Immature natural killer cell (primary cell): Measurements from ENCODE around the gene NKD1. TPM values are rescaled to one million over a fixed set of nuclear protein-coding genes. Genes with fewer than 3 reads are reported as not detected.

Experiments used
- DNase-seq, 3 donors: peaks; one replicate each; pipeline ENCODE4 v3.0.0; 2022; ENCODE audit warnings: mixed read lengths in 1 of 3
- H3K27ac Mint-ChIP-seq, 6 donors: one replicate each; pipeline ENCODE4 v1.8.0; 2020; ENCODE audit warnings: mixed read lengths in 6 of 6, mild to moderate bottlenecking in 5 of 6, inconsistent platforms in 4 of 6, moderate library complexity in 3 of 6
- H3K27me3 Mint-ChIP-seq, 3 donors: one replicate each; pipeline ENCODE4 v1.8.0; 2020 to 2021; ENCODE audit warnings: low read depth in 3 of 3, mild to moderate bottlenecking in 3 of 3, mixed read lengths in 3 of 3, moderate library complexity in 3 of 3, inconsistent platforms in 1 of 3
- H3K36me3 Mint-ChIP-seq, 3 donors: one replicate each; pipeline ENCODE4 v1.8.0; 2020; ENCODE audit warnings: mixed read lengths in 3 of 3, inconsistent platforms in 2 of 3, mild to moderate bottlenecking in 2 of 3
- H3K4me1 Mint-ChIP-seq, 2 donors: one replicate each; pipeline ENCODE4 v1.8.0; 2020; ENCODE audit warnings: inconsistent platforms in 2 of 2, mild to moderate bottlenecking in 2 of 2, mixed read lengths in 2 of 2, moderate library complexity in 1 of 2
- H3K4me3 Mint-ChIP-seq, 5 donors: one replicate each; pipeline ENCODE4 v1.8.0; 2020; ENCODE audit warnings: mild to moderate bottlenecking in 5 of 5, mixed read lengths in 5 of 5, inconsistent platforms in 3 of 5, moderate library complexity in 3 of 5
- H3K9me3 Mint-ChIP-seq, 6 donors: one replicate each; pipeline ENCODE4 v1.8.0; 2020; ENCODE audit warnings: mild to moderate bottlenecking in 6 of 6, mixed read lengths in 6 of 6, inconsistent platforms in 4 of 6, moderate library complexity in 3 of 6
- polyA plus RNA-seq, 3 donors: library from polyadenylated mRNA; unstranded; fragments of 300-500 nt; fragmentation: Illumina TruSeq; gene quantifications; one replicate each; pipeline ENCODE4 v1.2.3, GENCODE V29; 2021

NKD1 gene
- polyA plus RNA-seq, 3 donors from 2014 or later: not detected

GRCh38 chr16:50600582-50601283 is 52.5 kb downstream of the NKD1 start:
- Mint-ChIP-seq H3K9me3 (no peaks in the 10 kb centered on the region), H3K27me3 (peaks cover 0 to 3% (median 0%) of the 10 kb centered on the region in 3 donors), H3K27ac (no peak overlapping the region), H3K4me1 (peaks cover 4 to 5% of the 10 kb centered on the region in 2 donors), H3K36me3 (no peaks in the 10 kb centered on the region), H3K4me3 (no peak overlapping the region)
- DNase-seq: no peak

- no peaks in the 10 kb centered on the region for H3K36me3 Mint-ChIP-seq
- H3K4me3 Mint-ChIP-seq: no peak overlapping the region
- no peak overlapping the region for H3K27ac Mint-ChIP-seq
- H3K9me3 Mint-ChIP-seq: no peaks in the 10 kb centered on the region
- H3K4me1 Mint-ChIP-seq: peaks cover 0 to 4% of the 10 kb centered on the region in 2 donors
- peaks cover 0 to 3% (median 0%) of the 10 kb centered on the region in 3 donors for H3K27me3 Mint-ChIP-seq
- no peak for DNase-seq
These were observed 53.1 kb downstream of the NKD1 start for GRCh38 chr16:50601341-50601740.

- no peak for DNase-seq
- H3K36me3 Mint-ChIP-seq: no peaks in the 10 kb centered on the region
- peaks cover 0 to 4% (median 0%) of the 10 kb centered on the region in 3 donors for H3K27me3 Mint-ChIP-seq
- no peak overlapping the region for H3K4me3 Mint-ChIP-seq
- H3K27ac Mint-ChIP-seq: no peak overlapping the region
- peaks cover 0 to 4% of the 10 kb centered on the region in 2 donors for H3K4me1 Mint-ChIP-seq
- no peaks in the 10 kb centered on the region for H3K9me3 Mint-ChIP-seq
These were observed 53.9 kb downstream of the NKD1 start for GRCh38 chr16:50602126-50602525.

- peaks cover 0 to 4% (median 0%) of the 10 kb centered on the region in 3 donors for H3K27me3 Mint-ChIP-seq
- no peaks in the 10 kb centered on the region for H3K9me3 Mint-ChIP-seq
- H3K4me3 Mint-ChIP-seq: no peak overlapping the region
- no peak for DNase-seq
- H3K4me1 Mint-ChIP-seq: peaks cover 0 to 4% of the 10 kb centered on the region in 2 donors
- H3K27ac Mint-ChIP-seq: no peak overlapping the region
- H3K36me3 Mint-ChIP-seq: no peaks in the 10 kb centered on the region
These were observed 54.5 kb downstream of the NKD1 start for GRCh38 chr16:50602531-50603205.

- peaks cover 0 to 4% of the 10 kb centered on the region in 2 donors for H3K4me1 Mint-ChIP-seq
- no peaks in the 10 kb centered on the region for H3K36me3 Mint-ChIP-seq
- H3K27ac Mint-ChIP-seq: no peak overlapping the region
- H3K4me3 Mint-ChIP-seq: no peak overlapping the region
- H3K9me3 Mint-ChIP-seq: no peaks in the 10 kb centered on the region
- H3K27me3 Mint-ChIP-seq: peaks cover 0 to 4% (median 0%) of the 10 kb centered on the region in 3 donors
- DNase-seq: no peak
These were observed 55.2 kb downstream of the NKD1 start for GRCh38 chr16:50603206-50604064.

- no peak for DNase-seq
- Mint-ChIP-seq H3K4me3 (no peak overlapping the region), H3K27ac (no peak overlapping the region), H3K9me3 (no peaks in the 10 kb centered on the region), H3K4me1 (peaks cover 0 to 4% of the 10 kb centered on the region in 2 donors), H3K27me3 (peaks cover 0 to 4% (median 0%) of the 10 kb centered on the region in 3 donors), H3K36me3 (no peaks in the 10 kb centered on the region)
These were observed 55.8 kb downstream of the NKD1 start for GRCh38 chr16:50604065-50604418.

GRCh38 chr16:50604610-50605009 is 56.4 kb downstream of the NKD1 start:
- H3K4me1 Mint-ChIP-seq: peaks cover 0 to 4% of the 10 kb centered on the region in 2 donors
- no peaks in the 10 kb centered on the region for H3K9me3 Mint-ChIP-seq
- H3K27me3 Mint-ChIP-seq: peaks cover 0 to 4% (median 2%) of the 10 kb centered on the region in 3 donors
- no peaks in the 10 kb centered on the region for H3K36me3 Mint-ChIP-seq
- no peak overlapping the region for H3K4me3 Mint-ChIP-seq
- H3K27ac Mint-ChIP-seq: no peak overlapping the region
- no peak for DNase-seq

- no peaks in the 10 kb centered on the region for H3K9me3 Mint-ChIP-seq
- no peaks in the 10 kb centered on the region for H3K36me3 Mint-ChIP-seq
- peaks cover 0 to 4% (median 2%) of the 10 kb centered on the region in 3 donors for H3K27me3 Mint-ChIP-seq
- no peak overlapping the region for H3K4me3 Mint-ChIP-seq
- DNase-seq: no peak
- H3K4me1 Mint-ChIP-seq: peaks cover 0 to 4% of the 10 kb centered on the region in 2 donors
- H3K27ac Mint-ChIP-seq: no peak overlapping the region
These were observed 57.7 kb downstream of the NKD1 start for GRCh38 chr16:50605733-50606430.

- no peak overlapping the region for H3K27ac Mint-ChIP-seq
- H3K27me3 Mint-ChIP-seq: peaks cover 0 to 4% (median 2%) of the 10 kb centered on the region in 3 donors
- H3K36me3 Mint-ChIP-seq: no peaks in the 10 kb centered on the region
- DNase-seq: no peak
- H3K9me3 Mint-ChIP-seq: no peaks in the 10 kb centered on the region
- H3K4me1 Mint-ChIP-seq: peaks cover 0 to 4% of the 10 kb centered on the region in 2 donors
- H3K4me3 Mint-ChIP-seq: no peak overlapping the region
These were observed 58.3 kb downstream of the NKD1 start for GRCh38 chr16:50606431-50607050.

- H3K9me3 Mint-ChIP-seq: no peaks in the 10 kb centered on the region
- no peak overlapping the region for H3K27ac Mint-ChIP-seq
- H3K4me1 Mint-ChIP-seq: peaks cover 0 to 4% of the 10 kb centered on the region in 2 donors
- no peak for DNase-seq
- H3K4me3 Mint-ChIP-seq: no peak overlapping the region
- peaks cover 0 to 4% (median 2%) of the 10 kb centered on the region in 3 donors for H3K27me3 Mint-ChIP-seq
- no peaks in the 10 kb centered on the region for H3K36me3 Mint-ChIP-seq
These were observed 58.8 kb downstream of the NKD1 start for GRCh38 chr16:50607051-50607431.

- peaks cover 0 to 4% (median 2%) of the 10 kb centered on the region in 3 donors for H3K27me3 Mint-ChIP-seq
- H3K36me3 Mint-ChIP-seq: no peaks in the 10 kb centered on the region
- H3K4me3 Mint-ChIP-seq: no peak overlapping the region
- H3K27ac Mint-ChIP-seq: no peak overlapping the region
- H3K9me3 Mint-ChIP-seq: no peaks in the 10 kb centered on the region
- DNase-seq: no peak
- peaks cover 0 to 3% of the 10 kb centered on the region in 2 donors for H3K4me1 Mint-ChIP-seq
These were observed 59.3 kb downstream of the NKD1 start for GRCh38 chr16:50607447-50607846.

GRCh38 chr16:50607970-50608557 is 59.9 kb downstream of the NKD1 start:
- DNase-seq: no peak
- H3K27me3 Mint-ChIP-seq: peaks cover 0 to 4% (median 4%) of the 10 kb centered on the region in 3 donors
- H3K4me3 Mint-ChIP-seq: no peak overlapping the region
- H3K4me1 Mint-ChIP-seq: no peaks in the 10 kb centered on the region
- no peak overlapping the region for H3K27ac Mint-ChIP-seq
- H3K9me3 Mint-ChIP-seq: no peaks in the 10 kb centered on the region
- no peaks in the 10 kb centered on the region for H3K36me3 Mint-ChIP-seq

GRCh38 chr16:50609049-50609448 is 60.9 kb downstream of the NKD1 start:
- H3K27me3 Mint-ChIP-seq: peaks cover 3 to 4% (median 4%) of the 10 kb centered on the region in 3 donors
- no peak for DNase-seq
- H3K4me1 Mint-ChIP-seq: no peaks in the 10 kb centered on the region
- H3K9me3 Mint-ChIP-seq: no peaks in the 10 kb centered on the region
- no peak overlapping the region for H3K4me3 Mint-ChIP-seq
- no peaks in the 10 kb centered on the region for H3K36me3 Mint-ChIP-seq
- no peak overlapping the region for H3K27ac Mint-ChIP-seq
